HK-2 (cell line): ENCODE results near the gene TANK.
A peak's percentile ranks its signal among the peaks of the same experiment; 100 is the strongest.

Experiments
- DNase-seq: peaks from one replicate; pipeline ENCODE4 v3.0.0-alpha.2; 2018; ENCODE audit not compliant: unreplicated experiment

Gene TANK

DNA sequence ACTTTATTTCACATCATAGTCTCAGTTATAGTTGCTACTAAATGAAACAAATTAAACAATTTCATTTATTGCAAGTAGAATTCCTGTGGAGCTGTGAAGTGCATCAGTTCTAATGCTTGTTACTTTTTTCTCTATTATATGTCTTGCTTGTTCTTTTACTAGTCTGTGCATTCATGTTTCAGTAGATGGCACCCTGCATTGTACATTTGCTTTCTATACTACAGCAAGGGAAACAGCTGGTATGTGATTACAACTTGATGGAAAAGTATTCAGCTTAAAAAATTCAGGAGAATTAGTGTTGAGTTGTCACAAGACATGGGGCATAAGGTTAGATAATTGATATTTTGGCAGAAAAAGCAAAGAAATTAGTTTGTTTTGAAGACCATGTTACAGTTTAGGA is 72.3 kb downstream of the TANK start:
- no peak for DNase-seq

DNA sequence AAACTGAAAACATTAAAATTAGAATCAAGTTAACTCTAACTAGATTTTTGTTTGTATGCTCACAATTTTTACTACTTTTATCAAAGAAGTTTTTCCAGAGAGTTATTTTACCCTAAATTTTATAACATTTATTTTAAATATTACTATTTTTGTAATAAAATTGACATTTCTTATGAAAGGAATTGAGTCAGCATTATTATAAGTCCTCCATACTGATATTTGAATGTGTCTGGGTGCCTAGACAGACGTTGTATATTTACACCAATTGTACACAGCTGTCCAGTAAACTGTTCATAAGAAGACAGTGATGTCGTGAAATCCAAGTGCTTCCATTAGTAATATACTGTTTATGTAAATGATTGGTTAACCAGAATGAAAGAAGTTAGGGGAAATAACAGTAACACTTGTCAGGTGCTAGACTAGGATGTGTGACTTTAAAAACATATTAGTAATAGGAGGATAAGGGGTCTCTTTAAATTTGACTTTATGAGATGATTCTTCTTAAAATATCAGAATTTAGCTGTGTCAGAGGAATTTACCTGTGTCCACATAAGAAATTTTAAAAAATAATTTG is 73.7 kb downstream of the TANK start:
- DNase-seq: no peak

DNA sequence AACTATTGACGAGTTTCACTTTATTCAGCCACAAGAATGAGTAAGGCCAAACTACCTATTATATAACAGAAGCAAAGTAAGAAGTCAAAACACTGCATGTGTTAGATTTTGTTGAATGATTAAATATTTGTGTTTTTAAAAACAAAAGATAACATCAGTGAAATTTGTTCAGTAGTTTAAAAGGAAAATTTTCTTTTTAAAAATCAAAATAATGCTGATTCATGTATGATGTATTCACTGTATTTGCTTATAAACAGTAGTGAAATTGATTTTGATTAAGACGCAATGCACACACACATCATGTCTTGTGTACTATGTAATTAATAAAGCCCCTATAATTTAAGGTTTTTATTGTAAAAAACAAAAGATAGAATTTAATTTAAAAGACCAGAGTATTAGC is 74.4 kb downstream of the TANK start:
- DNase-seq: no peak

DNA sequence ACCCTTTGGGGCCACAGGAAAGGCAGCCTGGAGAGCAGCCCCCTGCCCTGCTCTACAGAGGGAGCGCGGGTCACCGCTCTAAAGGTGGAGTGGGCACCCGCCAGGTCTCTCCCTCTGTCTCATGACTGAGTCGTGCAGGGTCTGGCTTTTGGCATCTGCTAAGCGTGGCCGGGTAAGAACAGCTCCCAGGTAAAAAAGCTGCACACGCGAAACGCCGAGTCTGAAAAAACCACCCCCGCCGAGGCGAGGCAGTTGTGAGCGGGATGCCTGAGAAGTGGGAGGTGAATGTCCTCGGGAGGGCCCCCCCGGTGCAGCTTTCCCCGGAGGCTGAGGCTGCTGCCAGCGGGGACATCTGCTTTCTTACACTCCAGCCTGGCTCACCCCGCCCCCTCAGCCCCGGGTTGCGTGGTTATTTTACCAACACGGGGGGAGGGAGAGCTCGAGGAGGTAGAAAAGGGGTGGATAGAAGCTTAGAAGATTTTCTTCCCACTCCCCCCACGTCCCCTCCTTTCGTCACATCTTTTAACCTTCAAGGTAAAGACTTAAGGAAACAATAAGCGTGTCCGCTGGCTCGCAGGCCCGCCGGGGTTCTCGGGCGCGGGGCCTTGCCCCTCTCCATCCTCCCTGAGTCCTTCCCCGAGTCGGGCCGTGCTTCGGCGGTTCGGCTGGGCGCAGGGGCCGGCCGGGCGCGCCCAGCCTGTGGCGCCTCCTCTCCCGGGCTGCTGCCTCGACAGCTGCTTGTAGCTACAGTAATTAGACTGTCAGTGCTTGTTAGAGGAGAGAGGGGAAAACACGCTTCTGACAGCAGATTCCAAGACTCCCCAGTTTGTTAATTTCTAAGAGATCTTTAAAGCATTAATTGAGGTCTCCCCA is 77.4 kb downstream of the TANK start:
- no peak for DNase-seq

DNA sequence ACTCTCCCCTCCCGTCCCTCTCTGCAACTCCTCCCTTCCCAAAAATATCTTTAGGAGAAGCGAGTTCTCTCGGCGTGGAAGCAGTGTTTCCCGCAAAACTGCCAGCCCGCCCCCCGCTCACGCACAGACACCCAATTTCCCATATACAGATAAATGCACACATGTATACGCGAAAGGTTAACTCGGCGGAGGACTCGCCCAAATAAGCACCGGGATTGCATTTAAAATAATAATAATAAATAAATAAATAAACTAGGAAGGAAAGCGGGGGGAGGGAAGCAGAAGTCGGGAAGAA is 78.0 kb downstream of the TANK start:
- DNase-seq: no peak

DNA sequence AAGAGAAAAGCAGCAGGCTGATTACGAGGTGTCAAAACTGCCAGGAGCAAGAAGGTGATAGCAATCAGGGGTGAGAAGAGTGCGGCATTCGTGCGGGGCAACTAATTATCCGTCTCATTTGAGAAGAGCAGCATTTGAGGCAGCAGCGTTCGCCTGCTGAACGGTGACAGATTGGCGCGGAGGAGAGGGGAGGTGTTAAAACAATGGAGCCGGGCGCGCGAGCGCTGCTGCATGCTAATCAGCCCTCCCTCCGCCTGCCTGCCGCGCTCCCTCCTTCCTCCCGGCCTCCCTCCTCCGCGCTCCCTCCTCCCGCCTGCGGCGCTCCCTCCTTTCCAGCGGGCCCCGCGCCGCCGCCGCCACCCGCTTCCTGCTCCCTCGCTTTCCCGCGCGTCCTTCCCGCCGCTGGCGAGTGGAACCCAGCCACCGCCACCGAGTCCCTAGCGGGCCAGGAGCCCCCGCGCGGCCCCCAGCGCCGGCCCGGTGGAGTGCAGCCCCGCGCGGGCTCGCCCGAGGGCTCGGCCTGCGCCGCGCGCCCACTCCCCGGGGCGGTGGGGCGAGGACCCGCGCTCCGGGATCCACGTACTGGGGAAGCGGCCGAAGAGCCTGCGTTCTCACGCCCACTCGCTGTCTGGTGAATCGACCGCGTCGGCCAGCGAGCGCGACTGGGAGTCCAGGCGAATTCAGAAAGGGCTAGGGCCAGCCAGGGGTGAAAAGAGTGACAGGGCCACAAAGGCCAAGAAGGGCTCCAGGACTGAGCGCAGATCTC is 78.5 kb downstream of the TANK start:
- no peak for DNase-seq

DNA sequence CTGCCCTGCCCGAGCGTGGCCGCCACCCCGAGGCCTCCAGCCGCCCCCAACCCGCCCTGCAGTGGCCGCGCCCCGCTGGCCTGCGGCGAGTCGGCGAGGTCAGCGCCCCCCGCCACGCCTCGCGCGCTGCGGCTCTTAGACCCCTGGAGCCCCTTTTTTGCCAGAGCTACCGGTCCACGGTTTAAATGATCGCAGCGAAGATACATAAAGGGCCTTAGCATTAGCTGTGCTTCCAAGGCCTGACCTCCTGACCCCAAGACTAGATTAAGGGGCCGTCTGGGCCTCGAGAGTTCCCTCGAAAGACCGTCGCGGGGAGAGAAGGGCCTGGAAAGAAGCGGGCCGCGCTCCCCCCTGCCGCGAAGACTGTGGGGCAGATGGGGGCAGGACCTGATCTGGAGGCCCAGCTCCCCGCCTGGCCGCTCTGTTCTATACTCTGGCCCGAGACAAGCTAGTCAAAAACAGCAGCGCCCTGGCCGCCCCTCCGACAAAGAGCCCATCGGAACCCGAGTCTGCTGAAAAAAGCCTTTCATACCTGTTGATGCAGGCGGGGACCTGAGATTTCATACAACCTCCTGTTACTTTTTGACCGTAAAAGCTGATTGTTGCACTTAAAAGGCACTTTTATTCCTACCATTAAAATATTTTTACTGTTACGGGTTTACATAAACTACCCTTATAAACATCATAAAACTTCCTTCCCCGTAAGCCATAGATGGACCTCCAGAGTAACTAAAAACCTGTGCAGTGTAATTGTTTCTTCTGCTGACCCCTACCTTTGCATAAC is 79.3 kb downstream of the TANK start:
- no peak for DNase-seq

DNA sequence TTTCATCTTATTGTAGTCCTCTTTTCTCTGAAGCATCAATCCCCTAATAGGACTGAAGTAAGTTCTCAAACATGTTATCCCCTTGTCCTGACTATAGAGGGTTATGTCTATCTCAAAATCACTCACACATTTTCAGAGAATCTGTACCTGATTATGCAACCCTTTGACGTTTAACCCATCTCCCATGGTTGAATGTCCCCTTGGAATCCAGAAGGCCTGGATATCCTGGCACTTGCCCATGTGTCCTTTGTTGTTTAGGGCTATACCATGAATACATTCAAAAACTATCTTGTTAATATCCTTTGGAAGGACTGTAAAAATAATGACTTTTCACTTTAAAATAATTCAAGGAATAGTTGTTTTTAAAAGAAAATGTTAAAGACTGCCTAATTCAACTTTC is 81.7 kb downstream of the TANK start:
- DNase-seq: no peak

DNA sequence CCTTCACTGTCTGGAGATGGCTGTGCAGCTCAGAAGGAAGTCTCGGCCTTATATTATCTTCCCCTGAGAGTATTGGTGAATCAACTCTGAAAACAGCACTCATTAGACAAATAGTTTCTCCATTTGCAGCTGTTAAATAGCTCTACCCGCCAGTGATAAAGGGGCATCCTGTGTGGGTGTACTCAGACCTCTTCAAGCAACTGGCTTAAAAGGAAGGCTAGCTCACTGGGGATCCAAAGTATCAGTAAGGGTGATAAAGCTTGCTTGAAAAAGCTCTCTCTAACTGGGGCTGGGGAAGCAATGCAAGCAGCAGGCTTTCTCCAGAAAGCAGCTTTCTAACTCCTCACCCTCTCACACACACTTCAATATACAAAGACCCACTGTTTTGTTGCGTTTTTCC is 83.1 kb downstream of the TANK start:
- DNase-seq: no peak

DNA sequence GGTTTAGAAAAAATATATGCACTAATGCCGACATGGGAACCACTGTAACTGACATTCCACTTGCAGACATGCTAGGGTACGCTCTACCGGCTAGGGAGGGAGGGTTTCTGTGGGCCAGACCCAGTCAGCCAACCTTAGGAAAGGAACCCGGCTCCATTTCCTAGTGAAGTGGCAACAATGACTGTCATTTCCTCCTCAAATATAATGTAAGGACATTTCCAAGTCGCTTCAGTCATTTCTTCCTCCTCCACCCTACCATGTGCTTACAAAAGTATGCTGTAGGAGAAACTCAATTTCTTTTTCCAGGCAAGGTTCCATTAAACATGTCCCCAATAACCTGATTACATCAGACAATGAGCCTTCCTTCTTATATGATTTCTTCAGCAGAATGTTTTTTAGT is 83.7 kb downstream of the TANK start:
- DNase-seq: no peak

DNA sequence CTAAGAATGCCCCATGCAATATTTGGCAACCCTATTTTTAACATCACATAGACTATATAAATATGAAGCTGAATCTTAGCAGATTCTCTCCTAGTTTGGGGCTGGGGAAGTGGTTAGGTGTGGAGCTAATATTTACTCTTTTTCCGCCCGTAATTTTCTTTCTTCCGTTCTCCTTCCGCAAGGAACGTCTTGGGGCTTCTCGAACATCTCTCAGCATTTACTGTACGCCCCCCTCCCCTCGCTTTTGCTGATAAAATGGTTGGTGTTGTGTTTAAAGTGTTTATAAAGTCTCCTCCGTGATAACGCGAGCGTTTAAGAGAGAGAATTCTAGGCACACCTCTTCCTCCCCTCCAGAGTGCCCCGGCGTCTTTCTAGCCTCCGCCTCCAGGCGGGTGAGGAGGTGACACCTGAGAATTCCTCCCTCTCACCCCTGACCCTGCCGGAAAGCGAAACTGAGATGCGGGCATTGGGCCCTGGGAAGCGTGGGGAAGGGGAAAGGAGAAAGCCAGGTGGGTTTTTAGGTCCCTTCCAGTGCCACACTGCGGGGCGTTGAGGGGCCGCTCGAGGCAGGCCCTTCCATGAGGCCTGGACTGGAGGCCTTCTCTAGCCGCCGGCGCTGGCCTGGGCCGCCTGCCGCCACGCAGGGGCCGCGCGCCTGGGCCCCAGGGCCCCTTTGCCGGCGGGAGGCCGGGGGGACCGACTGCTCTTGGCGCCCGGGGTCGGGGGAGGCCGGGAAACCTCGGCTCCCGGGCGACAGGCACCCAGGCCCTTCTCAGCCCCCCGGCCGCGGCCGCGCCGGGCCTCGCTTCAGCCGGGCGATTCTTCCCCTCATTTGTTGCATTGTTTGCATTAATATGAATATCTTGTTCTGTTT is 84.4 kb downstream of the TANK start:
- DNase-seq: peak; percentile 44

DNA sequence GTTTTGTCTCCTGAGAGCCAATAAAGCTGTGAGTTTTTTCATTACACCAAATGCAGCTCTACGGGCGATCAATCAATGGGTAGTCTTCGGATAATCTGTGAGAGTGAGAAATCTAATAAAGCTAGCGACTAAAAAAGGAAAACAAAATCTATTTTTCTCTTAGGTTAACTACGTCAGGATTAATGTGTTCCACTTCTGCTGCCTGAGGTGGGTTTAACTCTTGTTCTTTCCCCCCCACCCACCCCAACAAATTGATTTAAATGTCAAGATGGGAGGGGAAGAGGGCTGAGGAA is 85.0 kb downstream of the TANK start:
- no peak for DNase-seq

DNA sequence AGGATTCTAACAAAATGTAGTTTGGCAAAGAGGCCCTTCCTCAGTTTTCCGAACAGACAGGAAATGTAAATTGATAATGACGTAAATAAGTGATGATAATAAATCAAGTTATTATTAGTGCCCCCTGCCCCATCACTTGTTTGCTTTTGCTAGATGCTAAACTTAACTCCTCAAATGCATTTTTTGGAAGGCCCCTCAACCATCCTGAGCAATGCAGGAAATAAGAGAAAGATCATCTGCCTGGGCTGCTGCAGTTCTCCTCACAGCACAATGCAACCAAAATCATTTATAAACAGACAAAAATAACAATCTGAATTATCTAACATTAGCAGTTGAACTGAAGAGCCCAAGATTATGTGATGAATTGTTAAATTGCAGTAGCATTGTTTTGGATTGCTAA is 85.4 kb downstream of the TANK start:
- DNase-seq: no peak

DNA sequence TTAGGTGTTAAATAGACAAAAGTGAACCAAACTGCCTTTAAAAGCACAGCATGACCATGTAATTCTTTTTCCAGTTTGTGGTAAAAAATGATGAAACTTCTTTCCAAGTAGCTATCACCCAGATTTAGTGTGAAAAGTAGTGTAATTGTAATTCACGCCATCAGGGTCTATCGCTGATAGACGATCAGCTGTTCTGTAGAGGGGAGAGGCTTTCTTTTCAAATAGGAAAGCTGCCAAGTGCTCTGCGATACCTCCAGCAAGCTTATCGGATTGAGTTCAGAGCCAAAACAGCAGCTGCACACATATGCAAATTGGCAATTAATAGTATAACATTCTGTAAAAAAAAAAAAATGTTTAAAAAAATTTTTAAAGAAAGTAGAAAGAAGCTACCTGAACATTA is 86.1 kb downstream of the TANK start:
- DNase-seq: no peak

DNA sequence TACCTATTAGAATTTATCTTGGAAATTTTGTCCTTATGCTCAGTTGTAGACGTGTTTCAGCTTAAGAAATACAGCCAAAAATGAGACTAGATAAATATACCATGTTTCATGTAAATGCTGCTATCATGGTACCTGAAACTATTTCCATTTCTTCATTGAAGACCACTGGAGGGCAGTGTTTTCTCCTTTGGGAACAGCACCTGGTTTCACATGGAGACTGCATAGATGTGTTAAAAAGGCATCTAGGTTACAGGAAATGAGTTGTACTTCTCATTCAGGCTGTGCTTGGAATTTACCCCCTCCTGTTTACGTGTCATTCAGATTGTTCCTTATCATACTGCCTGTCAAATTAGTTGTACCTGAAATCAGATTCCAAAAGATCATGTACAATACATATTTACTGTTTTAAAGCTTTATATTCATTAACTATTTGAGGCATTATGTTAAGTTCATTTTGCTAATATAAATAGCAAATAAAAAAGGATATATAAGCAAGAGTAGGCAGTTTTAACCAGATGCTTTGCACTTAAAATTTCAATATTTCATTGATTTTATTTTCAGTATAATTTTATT is 90.7 kb downstream of the TANK start:
- DNase-seq: no peak

DNA sequence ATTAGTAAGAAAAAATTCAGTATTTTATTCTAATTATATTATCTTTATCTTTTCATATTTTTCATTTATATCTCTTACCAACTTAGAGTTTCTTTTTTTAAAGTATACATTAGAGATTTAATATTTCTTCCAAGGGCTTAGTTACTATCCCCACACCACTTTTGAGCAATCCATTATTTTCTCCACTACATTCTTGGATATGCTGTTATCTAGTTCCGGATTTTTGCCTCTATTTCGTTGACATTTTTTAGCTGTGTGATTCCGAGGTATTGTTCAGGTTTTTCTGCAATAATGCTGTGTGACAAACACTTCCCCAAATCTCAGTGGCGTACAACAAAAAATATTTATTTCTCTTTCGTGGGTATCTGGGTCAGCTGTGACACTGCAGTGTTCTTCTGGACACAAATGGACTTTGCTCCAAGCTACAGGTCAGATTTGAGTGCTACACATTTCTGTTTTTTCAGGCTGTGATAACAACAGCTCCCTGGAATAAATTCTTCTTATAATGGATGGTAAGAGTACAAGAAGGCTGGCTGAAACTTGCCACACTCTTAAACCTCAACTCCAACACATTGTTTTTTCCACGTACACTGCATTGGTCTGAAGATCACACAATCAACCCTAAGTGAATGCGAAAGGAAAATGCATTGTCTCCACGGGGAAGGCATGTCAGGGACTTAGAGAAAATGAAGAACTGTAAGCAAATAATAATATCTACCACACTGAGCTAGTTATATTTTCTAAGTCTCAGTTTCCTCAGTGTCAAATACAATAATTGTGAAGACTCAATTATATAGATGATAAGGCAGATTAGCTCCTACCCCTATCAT is 97.1 kb downstream of the TANK start:
- no peak for DNase-seq

DNA sequence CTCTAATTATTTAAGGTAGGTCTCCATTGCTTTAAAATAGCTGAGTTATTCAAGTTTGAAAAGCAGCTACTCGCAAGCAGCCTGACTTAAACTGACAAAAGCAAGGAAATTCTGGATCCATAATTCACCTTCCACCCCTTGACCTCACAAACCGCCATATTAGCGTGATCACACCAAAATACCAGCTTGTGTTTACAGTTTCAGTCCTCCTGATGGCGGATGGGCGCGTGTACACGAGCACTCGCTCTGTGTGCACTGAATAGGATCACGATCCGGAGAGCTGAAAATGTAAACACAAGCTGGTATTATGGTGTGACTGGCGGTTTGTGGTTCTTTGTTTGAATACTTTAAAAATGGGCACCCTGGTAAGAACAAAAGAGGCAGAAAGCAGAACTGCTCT is 105.6 kb downstream of the TANK start:
- DNase-seq: no peak

DNA sequence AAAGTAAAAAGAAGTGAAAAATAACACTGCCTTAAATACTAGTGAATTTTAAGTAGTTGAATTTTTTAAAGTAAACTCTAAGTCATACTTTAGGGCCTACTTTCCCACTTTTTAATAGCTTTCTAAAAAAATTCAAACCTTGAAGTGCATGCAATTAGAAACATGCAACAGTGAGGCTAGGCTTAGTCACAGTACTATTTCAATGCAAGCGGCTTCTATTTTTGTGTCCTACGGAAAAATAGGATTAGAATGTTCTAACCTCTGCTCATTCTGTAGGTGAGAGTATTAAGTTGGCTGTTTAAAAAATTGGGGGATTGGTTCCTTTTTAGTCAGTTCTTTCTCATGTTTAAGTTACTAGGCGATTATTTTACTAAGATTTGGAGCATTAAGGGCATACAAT is 108.9 kb downstream of the TANK start:
- DNase-seq: no peak

DNA sequence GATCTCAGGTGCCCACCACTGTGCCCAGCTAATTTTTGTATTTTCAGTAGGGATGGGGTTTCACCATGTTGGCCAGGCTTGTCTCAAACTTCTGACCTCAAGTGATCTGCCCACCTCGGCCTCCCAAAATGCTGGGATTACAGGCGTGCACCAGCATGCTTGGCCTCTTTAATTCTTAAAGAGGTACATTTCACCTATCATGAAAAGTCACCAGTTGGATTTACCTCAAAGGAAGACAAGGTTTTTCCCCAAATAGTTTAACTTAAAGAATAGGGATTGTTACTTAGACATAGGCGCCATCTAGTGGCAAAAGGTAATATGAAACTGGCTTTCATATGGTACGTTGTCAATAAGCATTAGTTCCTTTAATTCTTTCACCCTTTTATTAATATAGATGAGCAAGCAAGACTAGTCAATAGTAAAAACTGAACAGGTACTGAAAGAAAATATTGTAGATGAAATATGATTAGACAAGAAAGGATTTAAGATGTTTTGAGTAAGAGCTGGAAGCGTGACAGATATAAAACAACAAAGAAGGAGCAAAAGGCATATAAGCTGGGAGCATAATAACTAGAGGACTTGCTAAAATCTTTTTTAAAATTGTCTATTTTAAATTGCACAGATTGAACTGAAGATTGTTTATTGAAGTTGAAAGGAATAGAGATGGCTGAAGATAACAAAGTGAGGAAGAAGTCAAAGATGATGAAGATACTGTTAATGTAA is 113.0 kb downstream of the TANK start:
- no peak for DNase-seq
